Activated CD8-positive, alpha-beta T cell treated with anti-CD3 and anti-CD28 coated beads, Interleukin-2, amount 10 ng/mL, durations not matched to agents 7 days and 5 days (primary cell): ENCODE data around the gene PDXK. TPM values are rescaled to one million over a fixed set of nuclear protein-coding genes. Genes with fewer than 3 reads are reported as not detected.

Experiments used
- ATAC-seq: fragments of 150-1000 bp; cut with Tn5 transposase; one replicate; pipeline ENCODE4 v1.10.0; 2021; ENCODE audit warnings: moderate library complexity
- CTCF ChIA-PET: fragments of 350-600 bp; sonication (Branson Sonifier 250); formaldehyde crosslinking; loops from one replicate; lab custom pipeline; 2021; ENCODE audit warnings: antibody characterized with exemption; lab: Charles Lee
- POLR2A ChIA-PET: fragments of 350-600 bp; sonication (Branson Sonifier 250); formaldehyde crosslinking; loops from one replicate; lab custom pipeline; 2021; ENCODE audit warnings: antibody characterized with exemption; lab: Charles Lee
- DNase-seq: peaks from one replicate; pipeline ENCODE4 v3.0.0-alpha.2; 2020
- H3K27ac Mint-ChIP-seq: one replicate; pipeline ENCODE4 v1.8.0; 2021; ENCODE audit warnings: mild to moderate bottlenecking, mixed read lengths
- H3K27me3 Mint-ChIP-seq: one replicate; pipeline ENCODE4 v1.8.0; 2021; ENCODE audit warnings: low read depth, mixed read lengths
- H3K36me3 Mint-ChIP-seq: one replicate; pipeline ENCODE4 v1.8.0; 2021; ENCODE audit warnings: low read depth, mixed read lengths
- H3K4me1 Mint-ChIP-seq: one replicate; pipeline ENCODE4 v1.8.0; 2021; ENCODE audit warnings: low read depth, mixed read lengths
- H3K4me3 Mint-ChIP-seq: one replicate; pipeline ENCODE4 v1.8.0; 2021; ENCODE audit warnings: mild to moderate bottlenecking, mixed read lengths
- H3K9me3 Mint-ChIP-seq: one replicate; pipeline ENCODE4 v1.8.0; 2022; ENCODE audit warnings: mixed read lengths; ENCODE audit not compliant: insufficient read depth
- total RNA-seq, 2 experiments: library from RNA; stranded (reverse); gene quantifications; one replicate each; pipeline ENCODE4 v1.2.3, GENCODE V29; 2021

PDXK gene
- total RNA-seq, 2 experiments from 2014 or later, result 94.5 to 100 TPM

DNA sequence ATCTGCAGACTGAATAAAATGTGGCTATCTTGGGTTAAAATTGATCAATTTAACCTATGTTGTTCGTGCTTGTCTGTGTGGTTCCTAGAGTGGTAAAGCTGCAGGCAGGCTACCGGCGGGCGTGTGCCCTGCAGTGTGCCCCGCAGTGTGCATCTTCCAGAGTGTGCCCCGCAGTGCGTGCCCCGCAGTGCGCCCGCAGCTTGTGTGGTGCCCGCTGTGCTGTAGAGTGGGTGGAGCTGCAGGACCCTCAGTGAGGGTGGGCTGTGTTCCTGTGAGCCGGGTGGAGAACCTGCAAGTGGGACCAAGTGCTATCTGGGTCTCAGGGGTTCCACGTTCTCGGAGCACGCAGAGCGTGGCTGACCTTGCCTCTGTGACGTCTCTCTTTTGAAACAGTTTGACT is 81.2 kb downstream of the PDXK start:
- Mint-ChIP-seq H3K9me3 (no peaks in the 10 kb centered on the region), H3K4me1 (no peaks in the 10 kb centered on the region), H3K27ac (peak overlapping the region; percentile 34), H3K4me3 (no peak overlapping the region), H3K36me3 (peaks cover 48% of the 10 kb centered on the region), H3K27me3 (no peaks in the 10 kb centered on the region)
- ChIA-PET CTCF (interaction anchor here (1.7 kb wide), 1 partner anchor 10 kb away, joined by 3 read pairs; no protein-coding TSS in a partner anchor), POLR2A (no interaction called here)
- DNase-seq (no peak), ATAC-seq (no peak)

- no peak for DNase-seq
- Mint-ChIP-seq H3K36me3 (peaks cover 46% of the 10 kb centered on the region), H3K9me3 (no peaks in the 10 kb centered on the region), H3K4me3 (no peak overlapping the region), H3K27ac (no peak overlapping the region), H3K4me1 (peaks cover under 1% of the 10 kb centered on the region), H3K27me3 (no peaks in the 10 kb centered on the region)
- ChIA-PET CTCF (interaction anchor here (1.7 kb wide), 1 partner anchor 11 kb away, joined by 3 read pairs; no protein-coding TSS in a partner anchor), POLR2A (no interaction called here)
- no peak for ATAC-seq
These were observed 81.6 kb downstream of the PDXK start for GRCh38 chr21:43800566-43800965.

GRCh38 chr21:43801006-43801783 is 82.3 kb downstream of the PDXK start:
- no peak overlapping the region for H3K4me3 Mint-ChIP-seq
- H3K27me3 Mint-ChIP-seq, result no peaks in the 10 kb centered on the region
- POLR2A ChIA-PET, result no interaction called here
- ATAC-seq (no peak), DNase-seq (no peak)
- H3K9me3 Mint-ChIP-seq, result no peaks in the 10 kb centered on the region
- H3K4me1 Mint-ChIP-seq, result peaks cover 3% of the 10 kb centered on the region
- H3K36me3 Mint-ChIP-seq, result peaks cover 45% of the 10 kb centered on the region
- CTCF ChIA-PET, result interaction anchor here (1.7 kb wide), 1 partner anchor 11 kb away, joined by 3 read pairs; no protein-coding TSS in a partner anchor
- H3K27ac Mint-ChIP-seq, result no peak overlapping the region

- no peak overlapping the region for H3K4me3 Mint-ChIP-seq
- no peaks in the 10 kb centered on the region for H3K27me3 Mint-ChIP-seq
- no peak overlapping the region for H3K27ac Mint-ChIP-seq
- ChIA-PET CTCF (no interaction called here), POLR2A (no interaction called here)
- no peak for ATAC-seq
- H3K36me3 Mint-ChIP-seq, result peaks cover 35% of the 10 kb centered on the region
- H3K4me1 Mint-ChIP-seq, result peaks cover 6% of the 10 kb centered on the region
- no peaks in the 10 kb centered on the region for H3K9me3 Mint-ChIP-seq
- no peak for DNase-seq
These were observed 83.9 kb downstream of the PDXK start for GRCh38 chr21:43802713-43803313.

GRCh38 chr21:43803558-43804300 is 84.8 kb downstream of the PDXK start:
- ATAC-seq, result no peak
- ChIA-PET POLR2A (no interaction called here), CTCF (no interaction called here)

DNA sequence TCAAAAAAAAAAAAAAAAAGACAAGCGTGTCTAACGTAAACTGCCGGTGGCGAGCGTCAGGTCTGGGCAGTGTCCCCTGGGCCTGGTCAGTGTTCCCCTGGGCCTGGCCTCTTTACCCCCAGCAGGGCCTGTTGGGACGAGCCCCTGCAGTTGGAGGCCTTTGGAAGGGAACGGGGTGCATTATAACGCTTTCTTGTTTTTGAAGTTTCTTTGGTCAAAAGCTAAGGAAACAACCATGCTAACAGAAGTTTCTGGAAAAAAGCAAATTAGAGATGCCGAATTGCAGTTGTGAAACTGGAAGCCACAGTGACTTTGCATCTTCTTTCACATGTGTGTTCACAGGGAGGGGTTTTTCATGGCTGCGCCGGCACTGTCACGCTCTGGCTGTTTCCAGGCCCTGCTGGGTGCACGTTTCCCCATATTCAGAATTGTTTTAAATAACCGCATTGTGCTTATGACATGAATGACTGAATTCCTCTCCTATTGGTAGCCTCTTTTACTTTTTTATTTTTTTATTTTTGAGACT is 86.4 kb downstream of the PDXK start:
- no peaks in the 10 kb centered on the region for H3K27me3 Mint-ChIP-seq
- no peak for ATAC-seq
- H3K4me1 Mint-ChIP-seq, result peaks cover 6% of the 10 kb centered on the region
- no peak for DNase-seq
- H3K9me3 Mint-ChIP-seq, result no peaks in the 10 kb centered on the region
- H3K36me3 Mint-ChIP-seq, result peaks cover 21% of the 10 kb centered on the region
- ChIA-PET CTCF (no interaction called here), POLR2A (no interaction called here)
- H3K27ac Mint-ChIP-seq, result no peak overlapping the region
- H3K4me3 Mint-ChIP-seq, result no peak overlapping the region

More at GRCh38 chr21:43803558-43804300, 84.8 kb downstream of the PDXK start:
- Mint-ChIP-seq H3K4me3 (no peak overlapping the region), H3K9me3 (no peaks in the 10 kb centered on the region), H3K4me1 (peaks cover 6% of the 10 kb centered on the region), H3K27me3 (no peaks in the 10 kb centered on the region), H3K27ac (no peak overlapping the region), H3K36me3 (peaks cover 30% of the 10 kb centered on the region)
- no peak for DNase-seq

GRCh38 chr21:43806017-43806710 is 87.2 kb downstream of the PDXK start:
- CTCF ChIA-PET, result no interaction called here
- Mint-ChIP-seq H3K27me3 (no peaks in the 10 kb centered on the region), H3K27ac (no peak overlapping the region), H3K9me3 (no peaks in the 10 kb centered on the region), H3K4me3 (no peak overlapping the region), H3K36me3 (peaks cover 15% of the 10 kb centered on the region), H3K4me1 (peaks cover 14% of the 10 kb centered on the region)
- DNase-seq (no peak), ATAC-seq (no peak)
- POLR2A ChIA-PET, result no interaction called here

DNA sequence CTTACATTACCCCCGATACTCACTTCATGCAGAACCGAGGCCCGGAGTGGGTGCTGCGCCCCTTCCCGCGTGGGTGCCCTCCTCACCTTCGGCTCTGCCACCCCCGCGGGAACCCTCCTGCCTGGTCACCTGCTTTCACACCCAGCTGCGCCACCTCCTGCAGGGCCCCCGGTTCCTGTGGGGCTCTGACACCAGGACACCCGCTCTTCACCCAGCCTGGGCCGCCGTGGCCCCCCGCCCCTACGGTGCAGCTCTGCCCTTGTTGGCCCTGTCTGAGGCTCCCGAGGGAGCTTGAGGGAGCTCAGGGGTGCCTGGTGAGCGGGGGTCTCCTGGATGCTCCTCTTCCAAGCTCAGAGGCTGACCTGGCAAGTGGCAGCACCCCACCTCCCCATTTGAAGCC is 89.4 kb downstream of the PDXK start:
- CTCF ChIA-PET, result interaction anchor here (1.1 to 1.5 kb wide), 4 partner anchors 131 to 169 kb away, joined by 3 to 6 read pairs (median 4); no protein-coding TSS in a partner anchor
- POLR2A ChIA-PET, result no interaction called here
- Mint-ChIP-seq H3K27me3 (no peaks in the 10 kb centered on the region), H3K27ac (no peak overlapping the region), H3K9me3 (no peaks in the 10 kb centered on the region), H3K36me3 (peaks cover 8% of the 10 kb centered on the region), H3K4me3 (no peak overlapping the region), H3K4me1 (peaks cover 18% of the 10 kb centered on the region)
- DNase-seq (no peak), ATAC-seq (no peak)

DNA sequence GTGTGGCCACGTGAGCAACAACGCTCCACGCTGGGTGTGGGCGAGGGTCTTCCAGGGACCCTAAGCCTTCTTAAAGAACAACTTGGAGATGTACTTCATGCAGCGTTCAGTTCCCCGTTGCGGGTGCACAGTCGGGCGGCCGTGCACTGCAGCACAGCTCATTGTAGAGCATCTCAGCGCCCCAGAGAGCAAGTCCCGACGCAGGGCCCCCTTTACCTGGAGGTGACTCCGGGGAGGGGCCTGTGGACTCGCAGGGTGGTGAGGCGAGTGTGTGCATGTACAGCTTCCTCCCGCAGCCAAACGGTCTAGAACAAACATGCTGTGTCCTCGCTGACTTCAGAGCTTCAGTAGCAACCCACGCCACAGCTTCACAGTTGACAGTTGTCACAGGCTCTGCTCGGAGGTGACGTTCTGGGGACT is 89.9 kb downstream of the PDXK start:
- no peaks in the 10 kb centered on the region for H3K27me3 Mint-ChIP-seq
- POLR2A ChIA-PET, result no interaction called here
- CTCF ChIA-PET, result interaction anchor here (1.0 to 1.5 kb wide), 7 partner anchors 19 to 168 kb away, joined by 3 to 6 read pairs (median 3); partner anchors contain the start of gene RRP1
- H3K4me3 Mint-ChIP-seq, result no peak overlapping the region
- no peak for DNase-seq
- H3K4me1 Mint-ChIP-seq, result peaks cover 18% of the 10 kb centered on the region
- ATAC-seq, result no peak
- H3K9me3 Mint-ChIP-seq, result no peaks in the 10 kb centered on the region
- H3K36me3 Mint-ChIP-seq, result peaks cover 7% of the 10 kb centered on the region
- no peak overlapping the region for H3K27ac Mint-ChIP-seq

- Mint-ChIP-seq H3K27me3 (no peaks in the 10 kb centered on the region), H3K36me3 (peaks cover 3% of the 10 kb centered on the region), H3K9me3 (no peaks in the 10 kb centered on the region), H3K4me1 (peaks cover 18% of the 10 kb centered on the region), H3K27ac (peak overlapping the region; percentile 47), H3K4me3 (no peak overlapping the region)
- CTCF ChIA-PET, result interaction anchor here (1.0 to 1.5 kb wide), 6 partner anchors 20 to 168 kb away, joined by 3 to 6 read pairs (median 3); partner anchors contain the start of gene RRP1
- ATAC-seq, result no peak
- POLR2A ChIA-PET, result no interaction called here
- DNase-seq, result no peak
These were observed 90.4 kb downstream of the PDXK start for GRCh38 chr21:43809346-43809799.
